Keratinocyte (primary cell): ENCODE data around the gene CA11. TPM values are rescaled to one million over a fixed set of nuclear protein-coding genes. Genes with fewer than 3 reads are reported as not detected.

Experiments
- DNase-seq: peaks from one replicate; pipeline ENCODE4 v3.0.0-alpha.2; 2011; ENCODE audit warnings: low read depth, missing footprints, low spot score
- FAIRE-seq: peaks from 2 replicates; lab custom pipeline; 2011; peaks lifted over from hg19 to GRCh38; lab: Jason Lieb, UNC
- H2AFZ ChIP-seq: 2 replicates; pipeline ENCODE4 v1.6.0; 2012; ENCODE audit warnings: low read length, control low read depth, inconsistent platforms; ENCODE audit not compliant: control insufficient read depth
- H3K27ac ChIP-seq: 2 replicates; pipeline ENCODE4 v1.5.1; 2011; ENCODE audit warnings: low read length; ENCODE audit not compliant: control insufficient read depth, insufficient read depth
- H3K27me3 ChIP-seq: 3 replicates; pipeline ENCODE4 v1.6.0; 2011; ENCODE audit warnings: low read length; ENCODE audit not compliant: control insufficient read depth, insufficient read depth; ENCODE audit errors: extremely low read depth
- H3K36me3 ChIP-seq, 2 experiments: 2 replicates in 1 of 2; 3 replicates in 1 of 2; pipeline ENCODE4 v1.5.1; 2011; ENCODE audit warnings: low read length in 2 of 2, mild to moderate bottlenecking in 1 of 2; ENCODE audit not compliant: control insufficient read depth in 2 of 2, insufficient read depth in 2 of 2; ENCODE audit errors: extremely low read depth in 1 of 2
- H3K4me1 ChIP-seq: 3 replicates; pipeline ENCODE4 v1.5.1; 2011; ENCODE audit warnings: low read length; ENCODE audit not compliant: control insufficient read depth, insufficient read depth; ENCODE audit errors: extremely low read depth
- H3K4me2 ChIP-seq: 3 replicates; pipeline ENCODE4 v1.6.0; 2011; ENCODE audit warnings: low read depth, low read length; ENCODE audit not compliant: control insufficient read depth, insufficient read depth; ENCODE audit errors: extremely low read depth
- H3K4me3 ChIP-seq, 3 experiments: fragments of 200-600 bp in 1 of 3; sonication (generic) in 1 of 3; 2 replicates in 2 of 3; 3 replicates in 1 of 3; pipeline ENCODE4 v1.5.1; 2011 to 2016; ENCODE audit warnings: low read length in 3 of 3, mild to moderate bottlenecking in 3 of 3, control low read depth in 2 of 3, inconsistent platforms in 1 of 3, low read depth in 1 of 3, mixed read lengths in 1 of 3, mixed run types in 1 of 3, moderate library complexity in 1 of 3; ENCODE audit not compliant: control insufficient read depth in 2 of 3, insufficient read depth in 2 of 3; ENCODE audit errors: extremely low read depth in 1 of 3
- H3K79me2 ChIP-seq: 2 replicates; pipeline ENCODE4 v1.6.0; 2012; ENCODE audit warnings: low read length; ENCODE audit not compliant: control insufficient read depth, insufficient read depth
- H3K9ac ChIP-seq: 3 replicates; pipeline ENCODE4 v1.6.0; 2011; ENCODE audit warnings: low read length; ENCODE audit not compliant: control insufficient read depth, insufficient read depth; ENCODE audit errors: extremely low read depth
- H3K9me1 ChIP-seq: 3 replicates; pipeline ENCODE4 v1.6.0; 2011; ENCODE audit warnings: low read length; ENCODE audit not compliant: control insufficient read depth, insufficient read depth; ENCODE audit errors: extremely low read depth
- H3K9me3 ChIP-seq: 2 replicates; pipeline ENCODE4 v1.5.1; 2012; ENCODE audit warnings: low read depth, low read length; ENCODE audit not compliant: control insufficient read depth
- H4K20me1 ChIP-seq: 3 replicates; pipeline ENCODE4 v1.6.0; 2011; ENCODE audit warnings: low read length; ENCODE audit not compliant: control insufficient read depth, insufficient read depth; ENCODE audit errors: extremely low read depth
- EZH2 ChIP-seq: IDR thresholded peaks from one replicate; pipeline ENCODE4 v1.6.1; 2012; ENCODE audit warnings: inconsistent platforms, mild to moderate bottlenecking, low read length, moderate library complexity
- dilution Hi-C: fragments of 300-500 bp; cut with MboI; formaldehyde crosslinking; loops from one replicate; pipeline ENCODE4 v1.7.0; 2020; ENCODE audit warnings: low sequenced_read_pairs; ENCODE audit not compliant: extremely low pct_ligation_motif_present
- polyA plus RNA-seq, 5 experiments: library from polyadenylated mRNA; depleted of rRNA in 3 of 5; stranded (reverse) in 3 of 5; stranded (forward) in 1 of 5; unstranded in 1 of 5; fragments of >200 nt; gene quantifications; 1 replicate in 1 of 5; 2 replicates in 3 of 5; 3 replicates in 1 of 5; pipeline versions ENCODE4 v1.2.1 to v1.2.3, GENCODE V29; 2011 to 2012; ENCODE audit warnings: missing spikeins in 2 of 5, low read depth in 1 of 5, low replicate concordance in 1 of 5
- TF ChIP-seq, protein P1 (sequence below), 3 experiments: IDR thresholded peaks in 1 of 3; conservative IDR thresholded peaks in 1 of 3; optimal IDR thresholded peaks in 1 of 3; 2 replicates in 2 of 3; 3 replicates in 1 of 3; pipeline versions ENCODE3 to v1.5.1; 2011; ENCODE audit warnings: low read length in 3 of 3, mild to moderate bottlenecking in 3 of 3, moderate library complexity in 2 of 3, control low read depth in 1 of 3, inconsistent platforms in 1 of 3; ENCODE audit not compliant: insufficient read depth in 2 of 3; ENCODE audit errors: extremely low read depth in 1 of 3

CA11 gene
- polyA plus RNA-seq, 1 donor (not counting 4 experiments of a cell fraction or from before 2014, with no cell fraction given) = 1.6 TPM

DNA sequence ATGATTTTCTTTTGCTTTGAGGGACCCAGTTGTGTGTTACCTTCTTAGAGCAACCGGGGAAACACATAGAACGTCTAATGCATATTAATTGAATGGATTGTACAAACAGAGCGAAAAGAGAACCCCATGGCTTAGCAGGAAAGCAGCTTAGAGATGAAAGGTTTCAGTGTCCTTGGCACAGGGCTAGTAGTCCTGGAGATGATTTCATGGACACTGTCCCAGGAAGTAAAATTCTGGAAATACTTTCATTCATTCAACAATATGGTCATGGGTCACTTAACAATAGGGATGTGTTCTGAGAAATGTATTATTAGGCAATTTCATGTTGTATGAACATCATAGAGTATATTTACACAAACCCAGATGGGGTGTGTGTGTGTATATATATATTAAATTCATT lies 40.1 kb upstream of the CA11 start:
- Histone ChIP-seq H3K36me3 (no peaks in the 10 kb centered on the region), H3K27me3 (no peaks in the 10 kb centered on the region)
- no peak for DNase-seq

DNA sequence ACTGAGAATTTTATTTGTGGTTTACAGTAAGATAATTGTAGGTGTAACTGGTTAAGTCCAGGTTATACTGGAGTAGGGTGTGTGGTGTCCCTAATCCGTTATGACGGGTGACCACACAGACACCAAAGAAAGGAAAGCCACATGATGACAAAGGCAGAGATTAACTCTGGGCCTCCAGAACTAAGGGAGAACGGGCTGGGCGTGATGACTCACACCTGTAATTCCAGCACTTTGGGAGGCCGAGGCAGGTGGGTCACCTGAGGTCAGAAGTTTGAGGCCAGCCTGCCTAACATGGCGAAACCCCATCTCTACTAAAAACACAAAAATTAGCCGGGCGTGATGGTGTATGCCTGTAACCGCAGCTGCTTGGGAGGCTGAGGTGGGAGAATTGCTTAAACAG lies 39.6 kb upstream of the CA11 start:
- Histone ChIP-seq H3K4me1 (no peaks in the 10 kb centered on the region), H3K4me2 (no peak overlapping the region), H4K20me1 (no peaks in the 10 kb centered on the region), H3K9me1 (no peaks in the 10 kb centered on the region), H3K27ac (no peak overlapping the region), H3K79me2 (no peaks in the 10 kb centered on the region), H3K36me3 (no peaks in the 10 kb centered on the region), H3K9ac (no peak overlapping the region), H3K27me3 (no peaks in the 10 kb centered on the region), H3K4me3 (no peak overlapping the region), H3K9me3 (no peaks in the 10 kb centered on the region), H2AFZ (no peak overlapping the region)
- no peak for DNase-seq
- FAIRE-seq = no peak
- TF ChIP-seq, protein P1, sequence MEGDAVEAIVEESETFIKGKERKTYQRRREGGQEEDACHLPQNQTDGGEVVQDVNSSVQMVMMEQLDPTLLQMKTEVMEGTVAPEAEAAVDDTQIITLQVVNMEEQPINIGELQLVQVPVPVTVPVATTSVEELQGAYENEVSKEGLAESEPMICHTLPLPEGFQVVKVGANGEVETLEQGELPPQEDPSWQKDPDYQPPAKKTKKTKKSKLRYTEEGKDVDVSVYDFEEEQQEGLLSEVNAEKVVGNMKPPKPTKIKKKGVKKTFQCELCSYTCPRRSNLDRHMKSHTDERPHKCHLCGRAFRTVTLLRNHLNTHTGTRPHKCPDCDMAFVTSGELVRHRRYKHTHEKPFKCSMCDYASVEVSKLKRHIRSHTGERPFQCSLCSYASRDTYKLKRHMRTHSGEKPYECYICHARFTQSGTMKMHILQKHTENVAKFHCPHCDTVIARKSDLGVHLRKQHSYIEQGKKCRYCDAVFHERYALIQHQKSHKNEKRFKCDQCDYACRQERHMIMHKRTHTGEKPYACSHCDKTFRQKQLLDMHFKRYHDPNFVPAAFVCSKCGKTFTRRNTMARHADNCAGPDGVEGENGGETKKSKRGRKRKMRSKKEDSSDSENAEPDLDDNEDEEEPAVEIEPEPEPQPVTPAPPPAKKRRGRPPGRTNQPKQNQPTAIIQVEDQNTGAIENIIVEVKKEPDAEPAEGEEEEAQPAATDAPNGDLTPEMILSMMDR (optimal IDR thresholded peaks at IDR 0.05 in 1 of 3, IDR thresholded peaks at IDR 0.05 in 1 of 3, conservative IDR thresholded peaks at IDR 0.05 in 1 of 3; ENCODE audit: extremely low read depth in 1 of 3, insufficient read depth in 2 of 3, low read length in 3 of 3) = no peak
- TF ChIP-seq EZH2 = no peak
- dilution Hi-C loops = no loop called here

More for the DNA sequence above, 40.1 kb upstream of the CA11 start:
- no peak overlapping the region for H3K9ac ChIP-seq
- no peak overlapping the region for H3K27ac ChIP-seq
- TF ChIP-seq, protein P1 (optimal IDR thresholded peaks at IDR 0.05 in 1 of 3, IDR thresholded peaks at IDR 0.05 in 1 of 3, conservative IDR thresholded peaks at IDR 0.05 in 1 of 3; ENCODE audit: extremely low read depth in 1 of 3, insufficient read depth in 2 of 3, low read length in 3 of 3) = no peak
- no peak for TF ChIP-seq EZH2
- no peak overlapping the region for H3K4me2 ChIP-seq
- H3K79me2 ChIP-seq = no peaks in the 10 kb centered on the region
- H3K4me1 ChIP-seq = no peaks in the 10 kb centered on the region
- no peak for FAIRE-seq
- no peaks in the 10 kb centered on the region for H3K9me3 ChIP-seq
- H3K9me1 ChIP-seq = no peaks in the 10 kb centered on the region
- H2AFZ ChIP-seq = no peak overlapping the region
- dilution Hi-C loops = no loop called here
- no peaks in the 10 kb centered on the region for H4K20me1 ChIP-seq
- H3K4me3 ChIP-seq = no peak overlapping the region
